Ovary (tissue), 9 donors: ENCODE measurements around the gene CHAD. TPM values are rescaled to one million over a fixed set of nuclear protein-coding genes. Genes with fewer than 3 reads are reported as not detected.

Experiments
- DNase-seq, 5 donors: peaks; one replicate each; pipeline ENCODE4 v3.0.0-alpha.2; 2019 to 2020
- H3K27ac ChIP-seq, 2 donors: fragments of 200-600 bp; one replicate each; pipeline versions ENCODE4 v1.5.1 to v1.8.0; 2019 to 2022
- H3K27me3 ChIP-seq: fragments of 200-600 bp; one replicate; pipeline ENCODE4 v1.8.0; 2022
- H3K36me3 ChIP-seq: fragments of 200-600 bp; sonication (generic); one replicate; pipeline ENCODE4 v1.5.1; 2019
- H3K4me1 ChIP-seq: one replicate; pipeline ENCODE4 v1.8.1; 2013; ENCODE audit warnings: mild to moderate bottlenecking, moderate library complexity; ENCODE audit not compliant: insufficient read depth
- H3K4me3 ChIP-seq: fragments of 200-600 bp; sonication (generic); one replicate; pipeline ENCODE4 v1.5.1; 2017
- H3K9me3 ChIP-seq, 2 donors: fragments of 200-600 bp in 1 of 2; sonication (generic) in 1 of 2; one replicate each; pipeline versions ENCODE4 v1.5.1 to v1.8.1; 2013 to 2019; ENCODE audit warnings: mild to moderate bottlenecking in 1 of 2, moderate library complexity in 1 of 2
- CTCF ChIP-seq, 3 donors: fragments of 450-650 bp in 2 of 3; fragments of 200-600 bp in 1 of 3; IDR thresholded peaks; one replicate each; pipeline versions ENCODE4 v1.5.1 to v1.8.0; 2016 to 2022; ENCODE audit warnings: antibody characterized with exemption in 3 of 3, mild to moderate bottlenecking in 1 of 3
- EP300 ChIP-seq: sonication (generic); formaldehyde crosslinking; IDR thresholded peaks from one replicate; pipeline ENCODE4 v1.6.1; 2017; ENCODE audit warnings: antibody characterized with exemption
- POLR2A ChIP-seq: fragments of 450-650 bp; IDR thresholded peaks from one replicate; pipeline ENCODE4 v1.6.1; 2017; ENCODE audit warnings: antibody characterized with exemption, mild to moderate bottlenecking, moderate library complexity
- WGBS, 3 donors: extraction: QIAGEN DNeasy Blood & Tissue Kit in 1 of 3; methylation state at CpG; one replicate each; pipeline versions ENCODE4 v1.1.5 to v1.1.7; 2013 to 2017; 5-methylcytosine and 5-hydroxymethylcytosine counted together
- intact Hi-C, 4 donors: fragments of 100-400 bp; cut with DNase I; formaldehyde crosslinking; loops; one replicate each; pipeline versions ENCODE4 v1.11.0 to v1.15.1; 2022 to 2023
- polyA plus RNA-seq, 2 donors: library from polyadenylated mRNA; stranded (reverse); fragments of 200-250 nt in 1 of 2; fragments of 350-450 nt in 1 of 2; fragmentation: Illumina TruSeq in 1 of 2; extraction: RNeasy Lipid Tissue Mini Kit (QIAGEN cat#74804) in 1 of 2; gene quantifications; one replicate each; pipeline ENCODE4 v1.2.3, GENCODE V29; 2013 to 2014
- total RNA-seq, 7 donors: library from RNA; depleted of rRNA in 2 of 7; stranded (reverse); fragments of >200 nt in 2 of 7; fragmentation: NEBNext Ultra II Directional in 3 of 7; extraction: Animal tissue kit (Norgen Biotek cat#: 25700) in 3 of 7; gene quantifications; one replicate each; pipeline versions ENCODE4 v1.1.0 to v1.2.4, GENCODE V29; 2016 to 2023
- donor health status: DM: no; HTN: no; CAD: no; lungs with moderate emphysema.
- donor health status: DM: no; HTN: no; CAD: no.
- donor health status: Bipolar disorder and iron deficiency.
- donor health status: DM: yes; HTN: yes; CAD: no.
- donor health status: DM: no; HTN: no; CAD: no.
- donor health status: DM: yes; HTN: yes; CAD: no.

Gene CHAD
- total and polyA plus RNA-seq, 9 donors = 0.18 to 2.5 (median 0.46) TPM; not detected in 1

DNA sequence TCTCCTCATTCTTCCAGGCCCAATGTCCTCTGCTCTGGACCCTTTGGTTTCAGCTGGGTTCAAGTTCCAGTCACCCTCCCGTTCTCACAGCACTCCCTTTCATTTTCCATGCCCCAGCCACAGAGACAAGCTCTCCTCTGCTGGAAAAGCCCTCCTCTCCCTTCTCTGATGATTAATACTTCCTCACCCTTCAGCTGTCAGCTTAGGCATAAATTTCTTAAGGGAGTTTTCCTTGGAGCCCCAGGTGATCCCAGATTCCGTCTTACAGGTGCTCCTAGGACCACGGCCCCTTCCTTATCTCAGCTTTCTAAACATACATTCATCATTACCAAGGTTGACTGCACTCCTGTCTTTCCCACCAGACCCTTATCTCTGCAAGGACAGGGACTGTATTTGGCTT lies 10.4 kb downstream of the CHAD start:
- TF ChIP-seq CTCF (IDR thresholded peaks at IDR 0.05) (no peak), POLR2A (no peak), EP300 (no peak)
- H3K9me3 ChIP-seq = no peaks in the 10 kb centered on the region
- H3K36me3 ChIP-seq = no peaks in the 10 kb centered on the region
- H3K4me1 ChIP-seq = no peaks in the 10 kb centered on the region
- no peak for DNase-seq
- intact Hi-C loops = no loop called here
- no peaks in the 10 kb centered on the region for H3K27me3 ChIP-seq
- WGBS, 3 donors = 66 to 73% (median 72%) methylated on average over 3 of the region's 3 CpGs
- no peak overlapping the region for H3K27ac ChIP-seq
- H3K4me3 ChIP-seq = no peak overlapping the region

DNA sequence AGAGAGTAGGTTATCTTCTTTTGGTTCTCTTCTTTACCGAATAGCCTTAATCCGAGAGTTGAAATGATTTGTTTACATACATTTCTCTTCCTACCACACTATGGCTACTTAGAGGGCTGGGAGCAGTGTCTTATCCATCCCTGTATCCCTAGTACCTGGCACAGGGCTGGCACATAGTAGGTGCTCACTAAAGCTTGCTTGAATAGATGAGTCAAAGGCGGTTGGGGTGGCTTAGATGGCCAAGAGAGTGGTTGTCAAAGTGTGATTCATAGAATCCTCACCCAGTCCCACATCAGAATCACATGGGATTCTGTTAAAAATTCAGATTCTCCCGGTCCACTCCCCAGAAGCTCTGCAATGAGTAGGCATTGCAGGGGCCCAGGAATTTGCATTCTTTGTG lies 11.1 kb downstream of the CHAD start:
- intact Hi-C loops = no loop called here
- H3K36me3 ChIP-seq = no peaks in the 10 kb centered on the region
- H3K4me3 ChIP-seq = no peak overlapping the region
- H3K9me3 ChIP-seq = no peaks in the 10 kb centered on the region
- no peak for DNase-seq
- no peaks in the 10 kb centered on the region for H3K4me1 ChIP-seq
- no peak for TF ChIP-seq EP300
- TF ChIP-seq CTCF (IDR thresholded peaks at IDR 0.05) = no peak
- TF ChIP-seq POLR2A = no peak
- H3K27me3 ChIP-seq = no peaks in the 10 kb centered on the region
- no peak overlapping the region for H3K27ac ChIP-seq
- WGBS, 3 donors = 95 to 97% (median 96%) methylated on average over 4 of the region's 4 CpGs

GRCh38 chr17:50453901-50454300 lies 14.8 kb downstream of the CHAD start:
- Histone ChIP-seq H3K9me3 (no peaks in the 10 kb centered on the region), H3K27ac (no peak overlapping the region), H3K27me3 (no peaks in the 10 kb centered on the region), H3K36me3 (no peaks in the 10 kb centered on the region), H3K4me1 (no peaks in the 10 kb centered on the region), H3K4me3 (no peak overlapping the region)
- TF ChIP-seq EP300 (no peak), POLR2A (no peak), CTCF (IDR thresholded peaks at IDR 0.05) (no peak)
- intact Hi-C loops = no loop called here
- 84 to 90% (median 89%) methylated on average over 3 of the region's 3 CpGs for WGBS, 3 donors
- no peak for DNase-seq

DNA sequence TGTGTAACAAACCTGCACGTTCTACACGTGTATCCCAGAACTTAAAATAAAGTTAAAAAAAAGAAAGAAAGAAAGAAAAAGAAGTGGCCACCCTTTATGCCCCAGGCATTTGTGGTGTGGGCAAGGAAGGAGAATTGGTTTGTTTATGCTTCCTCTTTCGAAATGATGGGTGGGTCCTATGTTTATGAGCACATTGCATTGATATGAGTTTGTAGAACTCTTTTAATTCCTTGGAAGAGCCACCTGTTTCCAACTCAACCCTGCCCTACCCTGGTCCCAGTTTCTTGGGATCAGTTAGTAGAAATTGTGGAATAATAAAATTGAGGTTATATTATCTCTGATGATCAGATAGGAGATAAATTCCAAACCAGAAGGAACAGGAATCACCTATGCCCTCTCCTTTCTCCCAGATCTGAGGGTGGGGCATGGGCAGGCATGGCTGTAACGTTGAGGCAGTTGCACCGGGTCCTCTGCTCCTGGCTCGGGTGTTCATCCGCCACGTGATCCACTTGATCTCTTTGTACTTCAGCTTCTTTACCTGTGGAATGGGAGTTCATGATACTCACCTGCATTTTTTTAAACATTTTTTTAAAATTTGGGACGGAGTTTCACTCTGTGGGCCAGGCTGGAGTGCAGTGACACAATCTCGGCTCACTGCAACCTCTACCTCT lies 15.9 kb downstream of the CHAD start:
- 84 to 86% (median 85%) methylated on average over 10 of the region's 10 CpGs for WGBS, 3 donors
- intact Hi-C loops = no loop called here

More for the DNA sequence above, 15.9 kb downstream of the CHAD start:
- no peaks in the 10 kb centered on the region for H3K36me3 ChIP-seq
- H3K27me3 ChIP-seq = no peaks in the 10 kb centered on the region
- no peaks in the 10 kb centered on the region for H3K4me1 ChIP-seq
- no peak overlapping the region for H3K4me3 ChIP-seq
- no peak overlapping the region for H3K27ac ChIP-seq
- no peak for DNase-seq
- TF ChIP-seq EP300 = no peak
- TF ChIP-seq CTCF (IDR thresholded peaks at IDR 0.05) = no peak
- TF ChIP-seq POLR2A = no peak
- H3K9me3 ChIP-seq = no peaks in the 10 kb centered on the region
